Measurements from ENCODE around the gene PRKCA. TPM values are rescaled to one million over a fixed set of nuclear protein-coding genes. Genes with fewer than 3 reads are reported as not detected.

PRKCA gene
- total and polyA plus RNA-seq, 2 donors (not counting 3 experiments of a cell fraction or from before 2014, with no cell fraction given): 7.5 to 34.2 TPM

- no peak overlapping the region for H2AFZ ChIP-seq (ENCODE audit: low read depth, low read length)
- no peaks in the 10 kb centered on the region for H4K20me1 ChIP-seq (replicated peaks; ENCODE audit: control insufficient read depth, extremely low read depth, insufficient read depth, low read length)
- no peak for DNase-seq (ENCODE audit: low read depth, low spot score)
- TF ChIP-seq POLR2A (IDR thresholded peaks at IDR 0.05; ENCODE audit: low read depth, low read length) (no peak), MAX (IDR thresholded peaks at IDR 0.05; ENCODE audit: insufficient read depth, insufficient read length) (no peak), POLR2AphosphoS5 (IDR thresholded peaks at IDR 0.05; ENCODE audit: insufficient read depth, low read depth, low read length) (no peak), MYC (IDR thresholded peaks at IDR 0.05; ENCODE audit: low read depth, low read length) (no peak), EZH2 (IDR thresholded peaks at IDR 0.05; ENCODE audit: borderline replicate concordance, low read depth, low read length, severe bottlenecking) (no peak), JUN (IDR thresholded peaks at IDR 0.05; ENCODE audit: borderline replicate concordance, insufficient read depth, insufficient read length, low read depth) (no peak), FOS (IDR thresholded peaks at IDR 0.05; ENCODE audit: borderline replicate concordance, insufficient read depth, low read length) (no peak), GATA2 (IDR thresholded peaks at IDR 0.05; ENCODE audit: insufficient read depth, insufficient read length, low read depth, low read length) (no peak), CTCF (IDR thresholded peaks at IDR 0.05; ENCODE audit: extremely low read depth in 1 of 2, insufficient read depth in 1 of 2, low read depth in 1 of 2, low read length in 2 of 2) (no peak)
- no peak overlapping the region for H3K4me3 ChIP-seq (replicated peaks in 1 of 3; ENCODE audit: insufficient read depth in 1 of 3, low read depth in 1 of 3, low read length in 3 of 3)
- H3K9me3 ChIP-seq (replicated peaks; ENCODE audit: control insufficient read depth, insufficient read depth, low read length): no peaks in the 10 kb centered on the region
- no peaks in the 10 kb centered on the region for H3K36me3 ChIP-seq (ENCODE audit: control insufficient read depth in 2 of 2, extremely low read depth in 1 of 2, insufficient read depth in 2 of 2, low read length in 2 of 2)
- ChIA-PET POLR2A (no interaction called here), CTCF (interaction anchor here (1.0 to 1.4 kb wide), 6 partner anchors 27 to 203 kb away, joined by 3 to 15 read pairs (median 4); no protein-coding TSS in a partner anchor)
- FAIRE-seq: no peak
- no peaks in the 10 kb centered on the region for H3K9me1 ChIP-seq (replicated peaks; ENCODE audit: control insufficient read depth, extremely low read depth, insufficient read depth, low read length)
- dilution Hi-C loops (cut with MboI; ENCODE audit: extremely low pct_ligation_motif_present, low sequenced_read_pairs) (no loop called here), intact Hi-C loops (cut with micrococcal nuclease) (loop anchor here (1.0 kb wide), 2 partner anchors 9 to 109 kb away; no protein-coding TSS in a partner anchor)
- peaks cover 34% of the 10 kb centered on the region for H3K4me1 ChIP-seq (ENCODE audit: control insufficient read depth, extremely low read depth, insufficient read depth, low read length)
- H3K27ac ChIP-seq (ENCODE audit: insufficient read depth, low read depth, low read length): peak overlapping the region; percentile 97
- H3K79me2 ChIP-seq (ENCODE audit: control insufficient read depth, insufficient read depth, low read length): peaks cover 6% of the 10 kb centered on the region
- BruUV-seq (replicated peaks): no TSS peak
- H3K27me3 ChIP-seq (ENCODE audit: control insufficient read depth in 2 of 2, insufficient read depth in 2 of 2, low read length in 2 of 2): no peaks in the 10 kb centered on the region
- no peak overlapping the region for H3K4me2 ChIP-seq (ENCODE audit: insufficient read depth, low read length)
- H3K9ac ChIP-seq (replicated peaks; ENCODE audit: extremely low read depth, insufficient read depth, low read length): no peak overlapping the region
Measured at GRCh38 chr17:66458782-66459181, 156.4 kb downstream of the PRKCA start.

All from endothelial cell of umbilical vein (primary cell).